SK-N-SH treated with all-trans-retinoic acid at 6 μM for 48 hours (cell line): ENCODE results near the gene HSPG2.

Experiments
- ARNTL ChIP-seq: fragments of 450-650 bp; formaldehyde crosslinking; IDR thresholded peaks from 2 replicates; pipeline ENCODE4 v1.5.0; 2020; ENCODE audit warnings: low read depth, mild to moderate bottlenecking, moderate library complexity, borderline replicate concordance
- ISL1 ChIP-seq: fragments of 250-450 bp; sonication (Bioruptor Pico); IDR thresholded peaks from 2 replicates; pipeline ENCODE4 v2.1.2; 2022; ENCODE audit warnings: mild to moderate bottlenecking, moderate library complexity
- PATZ1 ChIP-seq: fragments of 250-450 bp; sonication (Bioruptor Pico); IDR thresholded peaks from 2 replicates; pipeline ENCODE4 v1.8.0; 2020; ENCODE audit warnings: mild to moderate bottlenecking, moderate library complexity, borderline replicate concordance
- RARB ChIP-seq: fragments of 250-450 bp; sonication (Bioruptor Pico); IDR thresholded peaks from 2 replicates; pipeline ENCODE4 v1.8.0; 2021; ENCODE audit warnings: mild to moderate bottlenecking, moderate library complexity
- TCF4 ChIP-seq: fragments of 250-450 bp; sonication (Bioruptor Pico); IDR thresholded peaks from 2 replicates; pipeline ENCODE4 v1.8.0; 2021; ENCODE audit warnings: mild to moderate bottlenecking, moderate library complexity, borderline replicate concordance
- ZFP3 ChIP-seq: fragments of 250-450 bp; sonication (Bioruptor Pico); IDR thresholded peaks from 2 replicates; pipeline ENCODE4 v1.5.0; 2020; ENCODE audit warnings: mild to moderate bottlenecking, moderate library complexity
- ZNF565 ChIP-seq: fragments of 450-650 bp; formaldehyde crosslinking; conservative IDR thresholded peaks from 2 replicates; pipeline ENCODE4 v1.5.0; 2020; ENCODE audit warnings: low read depth, mild to moderate bottlenecking, moderate library complexity

- TF ChIP-seq ZNF565 (CRISPR knock-in tag) (no peak), RARB (CRISPR knock-in tag) (no peak), PATZ1 (CRISPR knock-in tag) (no peak), ISL1 (CRISPR knock-in tag) (no peak), ARNTL (CRISPR knock-in tag) (no peak), TCF4 (CRISPR knock-in tag) (no peak), ZFP3 (CRISPR knock-in tag) (no peak)
Measured at GRCh38 chr1:21859669-21860179, 77.4 kb downstream of the HSPG2 start.
